HK-2 (cell line): ENCODE measurements around the gene GADD45B.
"Not testable (repeated sequence)": the region's sequence is repeated elsewhere in the genome, so short reads cannot be mapped to it uniquely, and the experiment has no call there.

Experiments
- DNase-seq: peaks from one replicate; pipeline ENCODE4 v3.0.0-alpha.2; 2018; ENCODE audit not compliant: unreplicated experiment

GADD45B gene

DNA sequence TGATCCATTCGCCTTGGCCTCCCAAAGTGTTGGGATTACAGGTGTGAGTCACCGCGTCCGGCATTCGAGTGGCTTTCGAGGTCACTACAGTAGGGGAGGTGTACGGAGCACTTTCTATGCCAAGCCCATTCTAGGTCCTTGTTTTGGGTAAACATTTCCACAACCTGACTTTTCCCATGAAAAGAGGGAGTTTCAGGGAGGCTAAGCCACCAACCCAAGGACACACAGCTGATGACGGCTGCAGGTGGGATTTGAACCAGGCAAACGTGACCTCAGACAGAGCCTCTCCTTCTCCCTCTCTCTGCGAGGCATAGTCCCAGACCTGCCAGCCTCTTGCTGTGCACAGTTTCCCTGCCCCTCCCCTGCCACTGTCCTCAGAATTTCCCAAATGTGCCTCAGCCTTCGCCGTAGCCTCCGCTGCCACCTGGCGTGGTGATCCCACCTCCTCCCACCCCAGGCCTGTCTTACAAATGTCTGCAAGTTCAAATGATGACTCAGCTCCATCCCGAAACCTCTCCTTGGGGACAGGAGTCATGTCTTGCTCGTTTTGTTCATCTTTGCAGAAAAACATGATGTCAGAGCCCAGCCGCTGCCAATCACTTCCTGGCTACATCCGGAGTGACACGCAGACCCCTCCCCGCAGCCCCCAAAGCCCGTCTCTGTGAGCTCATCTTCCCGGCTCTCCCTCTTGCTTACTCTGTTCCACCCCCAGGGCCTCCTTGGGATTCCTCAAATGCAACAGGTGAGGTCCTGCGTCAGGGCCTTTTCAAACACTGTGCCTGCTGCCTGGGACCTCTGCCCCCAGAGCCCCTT is 6.6 kb upstream of the GADD45B start:
- DNase-seq: peak; percentile 85

- not testable (repeated sequence) for DNase-seq
Observed at GRCh38 chr19:2469915-2470200, 6.1 kb upstream of the GADD45B start.

DNA sequence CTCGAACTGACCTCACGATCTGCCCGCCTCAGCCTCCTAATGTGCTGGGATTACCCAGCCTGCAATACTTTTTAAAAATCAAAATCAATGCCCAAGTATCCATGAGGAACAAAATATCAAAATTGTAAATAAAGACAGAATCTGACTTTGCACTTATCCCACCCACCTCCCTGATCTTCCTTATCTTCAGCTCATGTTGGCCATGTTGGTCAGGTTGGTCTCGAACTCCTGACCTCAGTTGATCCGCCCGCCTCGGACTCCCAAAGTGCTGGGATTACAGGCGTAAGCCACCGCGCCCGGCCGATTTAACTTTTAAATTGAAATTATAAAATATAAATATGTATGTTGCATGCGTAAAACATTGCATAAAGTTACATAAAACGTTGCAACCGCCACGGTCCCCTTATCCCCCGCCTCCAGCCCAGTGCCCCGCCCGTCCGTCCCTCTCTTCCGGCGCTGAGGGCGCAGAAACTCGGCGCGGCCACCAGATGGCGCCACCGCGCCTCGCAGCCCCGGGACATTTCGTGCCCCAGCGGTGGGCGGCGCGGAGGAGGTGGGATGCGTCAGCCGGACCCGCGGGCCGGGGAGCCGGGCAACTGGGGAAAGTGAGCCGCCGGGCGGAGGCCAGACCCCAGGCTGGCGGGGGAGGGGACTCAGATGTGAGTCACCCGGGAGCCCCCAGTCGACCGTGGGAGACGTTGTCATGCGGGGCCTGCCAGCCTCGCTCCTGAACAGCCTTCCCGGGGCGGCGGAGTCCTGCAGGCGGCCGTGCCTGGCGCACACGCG is 1.5 kb upstream of the GADD45B start:
- DNase-seq: peak; percentile 96

- peak; percentile 71 for DNase-seq
Observed at GRCh38 chr19:2475018-2475701, 767 bp upstream of the GADD45B start.

DNA sequence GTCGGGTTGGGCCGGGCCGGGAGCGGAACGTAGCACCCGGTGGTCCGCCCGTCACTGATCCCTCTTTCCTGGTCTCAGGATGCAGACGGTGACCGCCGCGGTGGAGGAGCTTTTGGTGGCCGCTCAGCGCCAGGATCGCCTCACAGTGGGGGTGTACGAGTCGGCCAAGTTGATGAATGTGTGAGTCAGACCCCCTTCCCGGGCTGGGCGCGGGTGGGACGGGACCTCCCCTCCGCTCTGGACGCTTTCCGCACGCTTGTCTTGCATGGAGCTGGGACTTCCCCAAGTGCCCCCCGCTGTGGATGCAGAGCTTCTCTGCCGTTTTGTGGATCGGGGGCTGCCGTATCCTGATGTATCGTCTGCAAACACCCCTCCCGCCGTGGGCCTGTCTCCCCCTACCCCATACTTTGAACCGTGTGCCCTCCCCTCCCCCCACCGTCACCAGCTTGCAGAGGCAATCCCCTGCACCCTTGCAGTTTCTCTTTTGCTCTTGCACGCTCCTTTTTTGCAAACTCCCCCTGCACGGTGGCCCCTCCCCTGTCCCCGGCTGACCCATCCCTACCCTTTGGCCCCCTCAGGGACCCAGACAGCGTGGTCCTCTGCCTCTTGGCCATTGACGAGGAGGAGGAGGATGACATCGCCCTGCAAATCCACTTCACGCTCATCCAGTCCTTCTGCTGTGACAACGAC is 669 bp downstream of the GADD45B start:
- peak; percentile 66 for DNase-seq

DNA sequence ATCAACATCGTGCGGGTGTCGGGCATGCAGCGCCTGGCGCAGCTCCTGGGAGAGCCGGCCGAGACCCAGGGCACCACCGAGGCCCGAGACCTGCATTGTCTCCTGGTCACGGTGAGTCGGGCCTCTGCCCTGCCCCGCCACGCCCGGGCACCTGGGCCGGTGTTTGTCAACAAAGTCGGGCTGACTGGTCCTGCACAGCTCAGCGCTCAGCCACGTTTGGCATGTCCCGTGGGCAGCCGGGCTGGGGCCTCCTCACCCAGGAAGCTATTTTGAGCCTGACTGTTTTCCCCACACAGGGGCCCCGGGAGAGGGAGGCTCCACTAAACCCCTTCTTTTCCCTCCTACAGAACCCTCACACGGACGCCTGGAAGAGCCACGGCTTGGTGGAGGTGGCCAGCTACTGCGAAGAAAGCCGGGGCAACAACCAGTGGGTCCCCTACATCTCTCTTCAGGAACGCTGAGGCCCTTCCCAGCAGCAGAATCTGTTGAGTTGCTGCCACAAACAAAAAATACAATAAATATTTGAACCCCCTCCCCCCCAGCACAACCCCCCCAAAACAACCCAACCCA is 1.3 kb downstream of the GADD45B start:
- DNase-seq: peak; percentile 59

GRCh38 chr19:2477732-2478191 is 1.8 kb downstream of the GADD45B start:
- DNase-seq: peak; percentile 50

GRCh38 chr19:2478278-2478755 is 2.4 kb downstream of the GADD45B start:
- no peak for DNase-seq

- peak; percentile 73 for DNase-seq
Observed at GRCh38 chr19:2478756-2479555, 3.0 kb downstream of the GADD45B start.

DNA sequence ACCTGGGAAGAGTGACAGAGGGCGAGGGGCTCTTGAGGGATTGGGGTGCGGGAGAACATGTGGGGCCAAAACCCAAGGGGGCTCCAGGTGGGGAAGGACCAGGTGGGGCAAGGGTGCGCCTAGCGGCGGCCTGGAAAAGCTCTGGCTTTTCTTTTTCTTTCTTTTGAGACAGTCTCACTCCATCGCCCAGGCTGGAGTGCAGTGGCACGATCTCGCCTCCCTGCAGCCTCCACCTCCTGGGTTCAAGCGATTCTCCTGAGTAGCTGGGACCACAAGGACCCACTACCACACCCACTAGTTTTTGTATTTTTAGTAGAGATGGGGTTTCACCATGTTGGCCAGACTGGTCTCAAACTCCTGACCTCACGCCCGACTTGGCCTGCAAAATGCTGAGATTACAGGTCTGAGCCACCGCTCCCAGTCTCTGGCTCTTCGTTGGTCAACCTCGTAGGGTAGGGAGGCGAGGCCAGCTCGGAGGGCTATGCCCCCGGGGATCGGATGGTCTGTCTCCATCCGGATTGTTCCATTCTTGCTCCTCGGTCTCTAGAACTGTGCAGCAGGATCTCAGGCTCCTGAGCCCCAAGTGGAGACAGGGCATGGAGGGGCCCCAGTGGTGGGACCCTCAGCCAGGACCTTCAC is 3.7 kb downstream of the GADD45B start:
- no peak for DNase-seq

DNA sequence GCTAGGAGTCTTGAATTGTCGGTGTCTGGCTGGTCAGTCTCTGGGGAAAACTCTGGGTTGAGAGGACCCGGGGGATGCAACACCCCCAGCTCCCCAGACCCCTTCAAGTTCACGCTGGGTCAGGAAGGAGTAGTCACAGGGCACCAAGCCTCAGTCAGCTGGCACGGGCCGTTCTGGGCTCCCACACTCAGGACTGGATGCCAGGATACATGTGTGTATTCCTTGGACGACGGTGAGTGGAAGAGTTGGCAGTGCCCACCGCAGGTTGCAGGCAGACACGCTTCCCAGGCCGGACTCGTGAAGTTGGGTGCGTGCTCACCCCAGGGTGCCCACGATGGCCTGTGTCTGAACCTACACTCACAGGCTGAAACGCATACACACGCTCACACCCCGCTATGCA is 5.5 kb downstream of the GADD45B start:
- no peak for DNase-seq

GRCh38 chr19:2482354-2483038 is 6.6 kb downstream of the GADD45B start:
- no peak for DNase-seq

DNA sequence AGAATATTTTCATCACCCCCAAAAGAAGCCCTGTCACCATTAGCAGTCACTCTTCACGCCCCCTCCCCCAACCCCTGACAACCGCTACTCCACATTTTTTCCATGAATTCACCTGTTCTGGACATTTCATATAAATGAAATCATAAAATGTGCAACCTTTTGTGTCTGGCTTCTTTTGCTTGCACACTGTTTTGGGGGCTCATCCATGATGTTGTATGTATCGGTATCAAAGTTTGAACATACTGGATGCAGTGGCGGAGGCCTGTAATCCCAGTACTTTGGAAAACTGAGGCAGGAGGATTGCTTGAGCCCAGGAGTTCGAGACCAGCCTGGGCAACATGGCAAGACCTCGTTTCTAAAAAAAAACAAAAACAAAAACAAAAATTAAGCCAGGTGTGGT is 7.2 kb downstream of the GADD45B start:
- DNase-seq: no peak

DNA sequence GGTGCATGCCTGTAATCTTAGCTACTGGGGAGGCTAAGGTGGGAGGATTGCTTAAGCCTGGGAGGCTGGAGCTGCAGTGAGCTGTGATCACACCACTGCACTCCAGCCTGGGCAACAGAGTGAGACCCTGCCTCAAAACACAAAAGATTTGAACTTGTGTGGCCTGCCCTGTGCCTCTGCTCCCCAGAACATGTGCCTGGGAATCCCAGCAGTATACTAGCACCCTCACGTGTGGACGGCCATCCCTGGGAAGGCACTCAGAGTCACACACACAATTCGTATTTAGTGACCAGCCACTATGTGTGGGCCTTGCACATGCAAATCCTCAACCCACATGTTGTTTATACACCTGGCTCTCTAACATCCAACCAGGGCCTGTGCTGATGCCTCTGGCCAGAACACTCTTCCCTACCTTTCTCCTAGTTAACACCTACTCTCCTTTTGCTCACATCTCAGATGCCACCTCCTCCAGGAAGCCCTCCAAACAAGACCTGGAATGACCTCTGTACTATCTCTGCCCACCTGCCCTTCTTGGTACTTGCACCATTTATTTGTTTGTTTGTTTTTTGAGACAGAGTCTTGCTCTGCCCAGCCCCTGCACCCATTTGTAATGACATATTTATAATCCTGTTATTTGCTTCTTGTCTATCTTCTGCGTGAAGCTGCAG is 7.7 kb downstream of the GADD45B start:
- no peak for DNase-seq

GRCh38 chr19:2484178-2484937 is 8.4 kb downstream of the GADD45B start:
- DNase-seq: no peak

- no peak for DNase-seq
Observed at GRCh38 chr19:2485428-2485827, 9.5 kb downstream of the GADD45B start.

DNA sequence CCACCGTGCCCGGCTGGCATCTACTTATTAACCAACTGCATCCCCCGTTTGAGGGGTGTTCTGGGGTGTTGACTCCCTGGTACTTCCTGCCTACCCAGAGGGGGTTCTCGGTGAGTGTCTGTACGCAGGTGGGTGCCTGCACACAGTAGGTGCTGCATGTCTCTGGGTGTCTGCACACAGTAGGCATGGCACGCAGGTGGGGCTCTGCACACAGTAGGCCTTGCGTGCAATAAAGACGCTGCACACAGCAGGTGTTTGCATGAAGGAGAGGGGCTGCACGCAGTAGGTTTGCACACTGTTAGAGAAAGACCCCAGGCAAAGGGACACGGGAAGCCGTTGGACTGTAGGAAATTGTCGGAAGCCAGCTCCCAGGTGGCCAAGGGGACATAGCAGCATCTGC is 11.2 kb downstream of the GADD45B start:
- no peak for DNase-seq

GRCh38 chr19:2487842-2488241 is 11.9 kb downstream of the GADD45B start:
- no peak for DNase-seq
